Measurements from ENCODE around the gene SLC8B1. TPM values are rescaled to one million over a fixed set of nuclear protein-coding genes. Genes with fewer than 3 reads are reported as not detected.

SLC8B1 gene
- total RNA-seq, 1 experiment from 2014 or later: 30.9 TPM

DNA sequence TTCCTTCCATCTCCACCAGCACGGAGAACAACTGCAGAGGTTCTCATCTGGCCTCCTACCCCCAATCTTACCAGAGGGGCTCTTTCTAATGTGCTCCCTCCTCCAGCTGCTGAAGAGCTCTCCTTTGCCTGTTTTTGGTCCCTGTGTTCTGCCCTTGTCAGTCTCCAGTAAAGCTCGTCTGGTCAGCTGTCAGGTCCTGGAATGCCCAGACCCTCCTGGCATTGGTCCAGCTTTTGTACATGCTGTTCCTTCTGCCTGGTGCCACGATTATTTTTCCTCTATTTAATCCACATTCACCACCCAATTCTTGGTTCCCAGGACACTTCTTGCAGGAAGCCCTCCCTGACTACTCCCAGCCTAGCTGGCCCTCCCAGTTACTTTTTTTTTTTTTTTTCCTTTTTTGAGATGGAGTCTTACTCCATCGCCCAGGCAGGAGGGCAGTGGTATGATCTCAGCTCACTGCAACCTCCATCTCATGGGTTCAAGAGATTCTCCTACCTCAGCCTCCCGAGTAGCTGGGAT, 6.5 kb downstream of the SLC8B1 start:
- Histone ChIP-seq H3K36me3 (ENCODE audit: control insufficient read depth in 1 of 2, insufficient read depth in 2 of 2, low read length in 2 of 2) (peaks cover 0 to 11% of the 10 kb centered on the region in 2 experiments; a peak in 2 of 4 replicates), H2AFZ (ENCODE audit: low read depth, low read length, poor library complexity, severe bottlenecking) (no peak overlapping the region), H3K9ac (ENCODE audit: low read length) (no peak overlapping the region), H3K9me3 (ENCODE audit: control insufficient read depth in 1 of 2, insufficient read depth in 1 of 2, low read depth in 1 of 2, low read length in 2 of 2) (no peaks in the 10 kb centered on the region), H3K4me3 (replicated peaks in 1 of 2; ENCODE audit: low read depth in 1 of 2, low read length in 2 of 2) (no peak overlapping the region), H3K79me2 (ENCODE audit: insufficient read depth, low read length) (peaks cover 7% of the 10 kb centered on the region; the same call in 1 of the 2 replicates), H3K4me2 (ENCODE audit: low read length) (no peak overlapping the region), H3K27ac (ENCODE audit: low read depth, low read length) (no peak overlapping the region), H3K27me3 (ENCODE audit: insufficient read depth, low read length) (no peaks in the 10 kb centered on the region), H3K4me1 (ENCODE audit: control insufficient read depth in 1 of 2, insufficient read depth in 2 of 2, low read length in 2 of 2) (peaks cover 2 to 3% of the 10 kb centered on the region in 2 experiments; a peak in 2 of 4 replicates), H4K20me1 (ENCODE audit: insufficient read depth) (no peaks in the 10 kb centered on the region), H3K9me2 (ENCODE audit: insufficient read depth) (no peaks in the 10 kb centered on the region)
- ChIA-PET RAD21 (ENCODE audit: low non-redundant PET in 1 of 2, low total read pairs in 2 of 2, uncharacterized antibody in 2 of 2, unreplicated experiment in 2 of 2) (no interaction called here), CTCF (no interaction called here), POLR2A (no interaction called here)
- no peak for TF ChIP-seq SRF (IDR thresholded peaks at IDR 0.05; ENCODE audit: low read depth)
- no peak for TF ChIP-seq ZFX (IDR thresholded peaks at IDR 0.05)
- TF ChIP-seq CBX3 (IDR thresholded peaks at IDR 0.05; ENCODE audit: low read depth): no peak
- no peak for TF ChIP-seq FOSL1 (IDR thresholded peaks at IDR 0.05; ENCODE audit: low read depth)
- TF ChIP-seq YY1 (IDR thresholded peaks at IDR 0.05; ENCODE audit: extremely low read depth, insufficient replicate concordance, low read depth, low read length): no peak
- TF ChIP-seq SP1 (IDR thresholded peaks at IDR 0.05; ENCODE audit: low read depth): no peak
- TF ChIP-seq, protein P1, sequence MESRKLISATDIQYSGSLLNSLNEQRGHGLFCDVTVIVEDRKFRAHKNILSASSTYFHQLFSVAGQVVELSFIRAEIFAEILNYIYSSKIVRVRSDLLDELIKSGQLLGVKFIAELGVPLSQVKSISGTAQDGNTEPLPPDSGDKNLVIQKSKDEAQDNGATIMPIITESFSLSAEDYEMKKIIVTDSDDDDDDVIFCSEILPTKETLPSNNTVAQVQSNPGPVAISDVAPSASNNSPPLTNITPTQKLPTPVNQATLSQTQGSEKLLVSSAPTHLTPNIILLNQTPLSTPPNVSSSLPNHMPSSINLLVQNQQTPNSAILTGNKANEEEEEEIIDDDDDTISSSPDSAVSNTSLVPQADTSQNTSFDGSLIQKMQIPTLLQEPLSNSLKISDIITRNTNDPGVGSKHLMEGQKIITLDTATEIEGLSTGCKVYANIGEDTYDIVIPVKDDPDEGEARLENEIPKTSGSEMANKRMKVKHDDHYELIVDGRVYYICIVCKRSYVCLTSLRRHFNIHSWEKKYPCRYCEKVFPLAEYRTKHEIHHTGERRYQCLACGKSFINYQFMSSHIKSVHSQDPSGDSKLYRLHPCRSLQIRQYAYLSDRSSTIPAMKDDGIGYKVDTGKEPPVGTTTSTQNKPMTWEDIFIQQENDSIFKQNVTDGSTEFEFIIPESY (IDR thresholded peaks at IDR 0.05; ENCODE audit: extremely low read depth, insufficient replicate concordance, low read length): no peak
- TF ChIP-seq RAD21 (IDR thresholded peaks at IDR 0.05; ENCODE audit: low read depth): no peak
- no peak for TF ChIP-seq ELF1 (IDR thresholded peaks at IDR 0.05; ENCODE audit: borderline replicate concordance, low read depth)
- TF ChIP-seq MAX (IDR thresholded peaks at IDR 0.05): no peak
- intact Hi-C loops (cut with micrococcal nuclease): no loop called here
- BruUV-seq (replicated peaks): no TSS peak
- ATAC-seq (no peak), DNase-seq (ENCODE audit: low read depth, low spot score) (no peak)
